MM.1S (cell line): ENCODE data around the gene TRIM38.

Source experiments
- CTCF ChIP-seq: fragments of 300-600 bp; sonication (generic); IDR thresholded peaks from 2 replicates; pipeline ENCODE4 v1.5.1; 2016; ENCODE audit warnings: antibody characterized with exemption, low read length, mixed read lengths
- EZH2 ChIP-seq: fragments of 300-600 bp; sonication (generic); optimal IDR thresholded peaks from 2 replicates; pipeline ENCODE3; 2017; ENCODE audit warnings: low read depth, mild to moderate bottlenecking, antibody characterized with exemption, low read length, mixed read lengths
- EZH2phosphoT487 ChIP-seq: fragments of 300-600 bp; sonication (generic); IDR thresholded peaks from 2 replicates; pipeline ENCODE4 v1.6.1; 2018; ENCODE audit warnings: antibody characterized with exemption, low read length

- TF ChIP-seq EZH2 (no peak), CTCF (no peak), EZH2phosphoT487 (no peak)
These were observed 54.5 kb downstream of the TRIM38 start for GRCh38 chr6:26016963-26017631.
